Measurements from ENCODE around the gene CELA1.

DNA sequence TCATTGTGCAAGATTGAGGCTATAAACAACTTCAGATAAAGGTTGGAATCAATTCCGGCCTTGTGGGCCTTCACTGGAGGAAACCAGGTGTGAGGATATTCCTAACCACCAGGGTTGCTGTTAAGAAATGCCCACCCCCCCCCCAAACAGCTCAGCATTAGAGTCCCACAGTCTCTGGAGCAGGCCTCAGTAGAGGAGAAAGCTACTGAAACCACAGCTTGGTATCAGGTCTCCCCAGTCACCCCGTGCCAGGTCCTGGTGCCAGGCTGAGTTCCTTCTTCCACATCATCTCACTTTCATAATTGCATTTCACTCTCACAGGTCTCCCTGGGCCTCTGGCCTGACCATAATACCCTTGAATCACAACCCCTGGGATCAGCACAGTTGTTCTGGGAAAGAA is 32.3 kb upstream of the CELA1 start:
- TF ChIP-seq, protein P1, sequence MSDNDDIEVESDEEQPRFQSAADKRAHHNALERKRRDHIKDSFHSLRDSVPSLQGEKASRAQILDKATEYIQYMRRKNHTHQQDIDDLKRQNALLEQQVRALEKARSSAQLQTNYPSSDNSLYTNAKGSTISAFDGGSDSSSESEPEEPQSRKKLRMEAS (IDR thresholded peaks at IDR 0.05), result no peak
- TF ChIP-seq, protein P2, sequence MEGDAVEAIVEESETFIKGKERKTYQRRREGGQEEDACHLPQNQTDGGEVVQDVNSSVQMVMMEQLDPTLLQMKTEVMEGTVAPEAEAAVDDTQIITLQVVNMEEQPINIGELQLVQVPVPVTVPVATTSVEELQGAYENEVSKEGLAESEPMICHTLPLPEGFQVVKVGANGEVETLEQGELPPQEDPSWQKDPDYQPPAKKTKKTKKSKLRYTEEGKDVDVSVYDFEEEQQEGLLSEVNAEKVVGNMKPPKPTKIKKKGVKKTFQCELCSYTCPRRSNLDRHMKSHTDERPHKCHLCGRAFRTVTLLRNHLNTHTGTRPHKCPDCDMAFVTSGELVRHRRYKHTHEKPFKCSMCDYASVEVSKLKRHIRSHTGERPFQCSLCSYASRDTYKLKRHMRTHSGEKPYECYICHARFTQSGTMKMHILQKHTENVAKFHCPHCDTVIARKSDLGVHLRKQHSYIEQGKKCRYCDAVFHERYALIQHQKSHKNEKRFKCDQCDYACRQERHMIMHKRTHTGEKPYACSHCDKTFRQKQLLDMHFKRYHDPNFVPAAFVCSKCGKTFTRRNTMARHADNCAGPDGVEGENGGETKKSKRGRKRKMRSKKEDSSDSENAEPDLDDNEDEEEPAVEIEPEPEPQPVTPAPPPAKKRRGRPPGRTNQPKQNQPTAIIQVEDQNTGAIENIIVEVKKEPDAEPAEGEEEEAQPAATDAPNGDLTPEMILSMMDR (IDR thresholded peaks at IDR 0.05 in 2 of 3, conservative IDR thresholded peaks at IDR 0.05 in 1 of 3; ENCODE audit: borderline replicate concordance in 1 of 3, insufficient read depth in 1 of 3, low read depth in 2 of 3, low read length in 2 of 3), result no peak
- TF ChIP-seq ZFX (IDR thresholded peaks at IDR 0.05) (no peak), EZH2phosphoT487 (IDR thresholded peaks at IDR 0.05; ENCODE audit: borderline replicate concordance) (no peak)
